BLaER1 (cell line): ENCODE data around the gene UBAP1.
A peak's percentile ranks its signal among the peaks of the same experiment; 100 is the strongest.
"Not testable (repeated sequence)": the region's sequence is repeated elsewhere in the genome, so short reads cannot be mapped to it uniquely, and the experiment has no call there.

Experiments used
- H3K27ac ChIP-seq: shearing (Covaris generic); formaldehyde crosslinking; 2 replicates; pipeline ENCODE4 v1.8.1; 2022
- H3K27me3 ChIP-seq: shearing (Covaris generic); formaldehyde crosslinking; 2 replicates; pipeline ENCODE4 v1.8.1; 2022
- H3K36me3 ChIP-seq: shearing (Covaris generic); formaldehyde crosslinking; 2 replicates; pipeline ENCODE4 v1.8.1; 2022
- H3K4me1 ChIP-seq: shearing (Covaris generic); formaldehyde crosslinking; 2 replicates; pipeline ENCODE4 v1.8.1; 2022
- H3K4me2 ChIP-seq: shearing (Covaris generic); formaldehyde crosslinking; 2 replicates; pipeline ENCODE4 v1.8.1; 2022
- H3K4me3 ChIP-seq: shearing (Covaris generic); formaldehyde crosslinking; 2 replicates; pipeline ENCODE4 v1.8.1; 2022
- H3K9ac ChIP-seq: shearing (Covaris generic); formaldehyde crosslinking; 2 replicates; pipeline ENCODE4 v1.8.1; 2022
- H3K9me3 ChIP-seq: shearing (Covaris generic); formaldehyde crosslinking; 2 replicates; pipeline ENCODE4 v1.8.1; 2022
- H4K20me1 ChIP-seq: shearing (Covaris generic); formaldehyde crosslinking; 2 replicates; pipeline ENCODE4 v1.8.1; 2022
- Cebpa-rat ChIP-seq: shearing (Covaris generic); IDR thresholded peaks from 2 replicates; pipeline ENCODE4 v1.8.1; 2022

The UBAP1 gene

DNA sequence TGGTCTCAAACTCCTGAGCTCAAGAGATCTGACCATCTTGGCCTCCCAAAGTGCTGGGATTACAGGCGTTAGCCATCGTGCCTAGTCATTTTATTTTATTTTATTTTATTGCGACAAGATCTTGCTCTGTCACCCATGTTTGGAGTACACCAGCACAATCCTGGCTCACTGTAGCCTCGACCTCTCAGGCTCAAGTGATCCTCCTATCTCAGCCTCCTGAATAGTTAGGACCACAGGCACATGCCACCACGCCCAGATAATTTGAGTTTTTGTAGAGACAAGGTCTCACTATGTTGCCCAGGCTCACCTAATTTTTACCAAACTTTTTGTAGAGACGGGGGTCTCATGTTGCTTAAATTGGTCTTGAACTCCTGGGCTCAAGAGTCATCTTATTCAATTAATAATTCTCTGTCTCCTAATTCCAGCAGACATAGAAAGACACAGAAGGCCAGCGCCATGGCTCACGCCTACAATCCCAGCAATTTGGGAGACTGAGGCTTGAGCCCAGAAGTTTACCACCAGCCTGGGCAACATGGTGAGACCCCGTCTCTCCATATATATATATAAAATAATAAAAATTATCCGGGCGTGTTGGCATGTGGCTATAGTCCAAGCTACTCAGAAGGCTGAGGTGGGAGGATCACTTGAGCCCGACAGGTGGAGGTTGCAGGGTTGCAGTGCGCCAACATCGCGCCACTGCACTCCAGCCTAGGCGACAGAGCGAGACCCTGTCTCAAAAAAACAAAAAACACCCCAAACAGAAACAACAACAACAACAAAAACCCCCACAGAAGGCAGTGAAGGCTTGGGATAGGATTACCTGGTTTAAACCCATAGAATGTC lies 1.0 kb upstream of the UBAP1 start:
- Histone ChIP-seq H3K4me2 (peak overlapping the region; percentile 88), H3K27ac (peak overlapping the region; percentile 81), H3K9me3 (no peaks in the 10 kb centered on the region), H4K20me1 (peaks cover 33% of the 10 kb centered on the region), H3K9ac (peak overlapping the region; percentile 87), H3K27me3 (no peaks in the 10 kb centered on the region), H3K4me3 (peak overlapping the region; percentile 83), H3K4me1 (peaks cover 30% of the 10 kb centered on the region), H3K36me3 (peaks cover 9% of the 10 kb centered on the region; the same call in 1 of the 2 replicates)
- no peak for TF ChIP-seq Cebpa-rat

DNA sequence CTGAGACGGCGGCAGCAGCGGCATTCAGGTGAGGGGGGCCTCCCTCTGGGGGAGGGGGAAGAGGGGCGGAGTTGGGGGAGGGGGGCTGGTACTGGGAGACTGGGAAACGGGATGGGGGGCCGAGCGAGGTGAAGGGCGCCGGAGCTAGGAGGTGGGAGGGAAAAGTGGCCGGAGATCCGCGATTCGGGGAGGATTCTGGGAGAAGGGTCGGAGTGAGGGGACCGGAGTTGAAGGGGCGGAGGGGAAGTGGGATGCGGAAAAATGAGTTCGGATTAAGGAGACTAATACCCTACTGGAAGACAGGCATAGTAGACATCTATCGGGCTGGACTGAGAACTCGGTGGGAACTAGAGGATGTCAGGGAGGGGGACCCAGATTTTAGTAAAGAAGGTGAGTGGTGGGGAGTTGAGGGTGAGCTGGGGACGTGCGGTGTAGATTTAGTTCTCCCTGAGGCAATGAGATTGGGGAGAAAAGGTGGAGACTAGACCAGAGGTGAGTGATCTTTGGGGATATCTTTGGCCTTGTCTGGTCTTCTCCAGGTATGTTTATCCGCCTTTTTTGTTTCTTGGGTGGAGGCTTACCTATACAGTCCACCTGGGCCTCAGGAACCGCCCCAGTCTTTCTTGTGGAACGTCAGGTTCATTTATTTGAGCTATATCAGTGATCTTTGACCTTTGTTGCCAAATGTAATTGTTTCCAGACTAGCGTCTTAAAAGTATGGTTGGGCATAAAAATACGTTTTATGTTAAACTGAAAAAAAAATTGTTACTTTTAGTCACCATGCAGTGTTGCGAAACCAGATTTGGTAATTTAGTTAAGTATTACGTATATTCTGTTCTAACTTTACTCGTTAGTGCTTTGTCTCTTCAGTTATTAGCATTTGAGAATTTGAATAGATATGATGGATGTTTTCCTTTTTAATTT lies 632 bp downstream of the UBAP1 start:
- peak overlapping the region; percentile 83 for H3K4me3 ChIP-seq
- peaks cover 44% of the 10 kb centered on the region for H4K20me1 ChIP-seq
- TF ChIP-seq Cebpa-rat = peak; percentile 63; the same call in 1 of the 2 replicates
- H3K27ac ChIP-seq = peak overlapping the region; percentile 81
- no peaks in the 10 kb centered on the region for H3K9me3 ChIP-seq
- peaks cover 24% of the 10 kb centered on the region for H3K36me3 ChIP-seq
- H3K27me3 ChIP-seq = no peaks in the 10 kb centered on the region
- peak overlapping the region; percentile 97 for H3K4me2 ChIP-seq
- H3K4me1 ChIP-seq = peaks cover 30% of the 10 kb centered on the region
- peak overlapping the region; percentile 87 for H3K9ac ChIP-seq

DNA sequence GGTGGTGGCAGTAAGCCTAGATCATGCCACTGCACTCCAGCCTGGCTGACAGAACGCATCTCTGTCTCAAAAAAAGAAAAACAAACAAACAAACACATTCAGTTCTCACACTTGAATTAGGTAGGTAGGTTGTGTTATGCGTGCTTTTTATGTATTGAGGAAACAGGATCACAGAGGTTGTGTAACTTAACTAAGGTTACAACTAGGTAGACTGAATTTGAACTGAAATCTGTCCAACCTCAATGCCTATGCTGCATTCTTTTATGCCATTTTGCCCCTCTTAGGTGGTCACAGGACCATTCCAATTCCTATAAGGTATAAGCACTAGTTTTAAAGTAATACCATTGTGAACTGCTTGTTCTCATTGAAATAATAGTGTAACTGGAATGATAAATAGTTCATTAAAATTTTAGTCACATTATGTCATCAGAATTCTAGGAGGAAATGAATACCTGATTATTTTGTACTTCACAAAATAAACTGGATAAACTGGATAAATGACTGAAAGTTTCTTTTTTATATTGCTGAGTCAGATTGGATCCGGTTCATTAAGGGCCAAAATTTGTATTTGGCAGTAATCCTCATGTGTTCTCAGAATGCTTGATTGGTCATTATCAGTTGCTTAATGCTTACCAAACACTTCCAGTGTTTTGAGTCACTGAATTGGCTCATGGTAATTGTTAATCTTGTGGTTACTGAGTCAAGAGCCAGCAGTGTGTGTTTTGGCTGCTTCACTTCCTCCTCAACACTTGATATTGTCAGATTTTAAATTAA lies 7.1 kb downstream of the UBAP1 start:
- Histone ChIP-seq H3K4me3 (no peak overlapping the region), H3K9me3 (no peaks in the 10 kb centered on the region), H3K36me3 (peaks cover 37% of the 10 kb centered on the region), H3K27ac (no peak overlapping the region), H3K4me2 (peak overlapping the region; percentile 10; the same call in 1 of the 2 replicates), H3K9ac (no peak overlapping the region), H4K20me1 (peaks cover 90% of the 10 kb centered on the region), H3K27me3 (no peaks in the 10 kb centered on the region), H3K4me1 (peaks cover 22% of the 10 kb centered on the region)
- no peak for TF ChIP-seq Cebpa-rat

DNA sequence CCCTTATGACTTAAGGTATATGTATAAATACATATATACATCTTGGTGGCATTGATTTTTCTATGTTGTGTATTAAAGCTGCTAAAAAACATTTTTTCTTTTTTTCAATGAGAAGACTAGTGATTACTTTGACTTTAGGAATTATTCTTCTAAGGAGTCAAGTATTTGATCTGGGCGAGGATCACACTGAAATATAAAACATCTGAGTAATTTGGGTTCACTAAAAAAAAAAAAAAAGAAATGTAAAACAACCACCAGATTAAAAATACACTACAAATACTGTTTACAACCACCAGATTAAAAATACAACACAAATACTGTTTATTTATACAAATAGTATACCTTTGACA lies 9.0 kb downstream of the UBAP1 start:
- H3K9me3 ChIP-seq = no peaks in the 10 kb centered on the region
- no peak for TF ChIP-seq Cebpa-rat
- H3K27me3 ChIP-seq = no peaks in the 10 kb centered on the region
- H4K20me1 ChIP-seq = peaks cover 93% of the 10 kb centered on the region
- peaks cover 32% of the 10 kb centered on the region for H3K4me1 ChIP-seq
- peaks cover 28% of the 10 kb centered on the region for H3K36me3 ChIP-seq
- H3K4me2 ChIP-seq = no peak overlapping the region
- H3K4me3 ChIP-seq = no peak overlapping the region
- no peak overlapping the region for H3K9ac ChIP-seq
- no peak overlapping the region for H3K27ac ChIP-seq

DNA sequence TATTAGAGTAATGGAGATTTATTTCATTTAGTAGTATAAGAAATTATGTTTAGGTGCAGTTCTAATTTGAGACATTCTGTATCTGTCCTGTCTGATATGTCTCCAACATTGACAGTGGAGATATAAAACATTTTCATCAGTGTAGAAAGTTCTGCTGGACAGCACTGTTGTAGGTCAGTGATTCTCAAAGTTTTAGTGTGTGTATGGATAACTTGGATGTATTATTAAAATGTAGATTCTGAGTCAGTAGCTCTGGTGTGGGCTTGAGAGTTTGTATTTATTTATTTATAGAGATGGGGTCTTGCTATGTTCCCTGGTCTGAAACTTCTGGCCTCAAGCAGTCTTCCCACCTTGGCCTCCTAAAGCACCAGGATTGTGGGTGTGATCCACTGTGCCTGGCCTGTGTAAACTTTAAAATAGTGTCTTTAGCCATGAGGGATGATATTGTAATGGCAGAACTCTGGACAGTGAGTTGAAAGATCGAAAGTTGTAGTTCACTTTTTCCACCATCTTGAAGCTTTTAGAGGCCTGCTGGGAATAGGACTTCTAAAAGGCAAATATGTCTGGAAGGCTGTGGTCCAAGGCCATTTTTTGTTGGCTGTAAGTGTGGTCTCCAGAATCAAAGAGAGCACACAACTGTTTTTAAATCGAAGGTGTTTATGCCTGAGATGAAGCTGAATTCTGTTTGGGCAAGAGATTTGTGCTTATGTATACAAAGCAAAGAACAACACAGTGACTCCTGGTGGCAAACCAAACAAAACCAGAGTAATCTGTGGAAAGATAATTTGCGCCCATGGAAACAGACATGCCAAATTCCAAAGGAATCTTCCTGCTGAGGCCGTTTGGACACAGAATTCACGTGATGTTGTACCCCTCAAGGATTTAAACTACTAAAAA lies 12.4 kb downstream of the UBAP1 start:
- H3K4me3 ChIP-seq = no peak overlapping the region
- peaks cover 34% of the 10 kb centered on the region for H3K4me1 ChIP-seq
- no peak overlapping the region for H3K9ac ChIP-seq
- peaks cover 6% of the 10 kb centered on the region for H3K9me3 ChIP-seq
- peaks cover 15% of the 10 kb centered on the region for H3K36me3 ChIP-seq
- H3K27me3 ChIP-seq = no peaks in the 10 kb centered on the region
- peaks cover 94% of the 10 kb centered on the region for H4K20me1 ChIP-seq
- no peak overlapping the region for H3K4me2 ChIP-seq
- TF ChIP-seq Cebpa-rat = no peak
- no peak overlapping the region for H3K27ac ChIP-seq

DNA sequence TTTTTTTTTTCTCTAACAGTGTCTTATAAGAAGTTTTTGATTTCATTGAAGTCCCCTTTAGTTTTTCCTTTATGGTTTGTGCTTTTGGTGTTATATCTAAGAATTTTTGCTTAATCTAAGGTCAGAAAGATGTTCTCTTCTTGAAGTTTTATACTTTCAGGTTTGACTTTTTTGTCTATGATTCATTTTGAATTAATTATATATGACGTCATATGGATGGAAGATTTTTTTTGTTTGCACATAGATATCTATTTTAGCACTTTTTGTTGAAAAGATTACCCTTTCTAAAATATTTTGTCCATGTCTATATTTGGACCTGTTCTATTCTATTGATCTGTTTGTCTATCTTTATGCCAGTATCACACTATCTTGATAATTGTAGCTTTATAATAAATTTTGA lies 16.3 kb downstream of the UBAP1 start:
- H4K20me1 ChIP-seq = peaks cover 91% of the 10 kb centered on the region
- peaks cover 41% of the 10 kb centered on the region for H3K4me1 ChIP-seq
- no peak overlapping the region for H3K4me2 ChIP-seq
- H3K36me3 ChIP-seq = peaks cover 49% of the 10 kb centered on the region
- H3K9ac ChIP-seq = no peak overlapping the region
- peaks cover 10% of the 10 kb centered on the region for H3K9me3 ChIP-seq
- no peak for TF ChIP-seq Cebpa-rat
- no peak overlapping the region for H3K4me3 ChIP-seq
- H3K27ac ChIP-seq = no peak overlapping the region
- H3K27me3 ChIP-seq = no peaks in the 10 kb centered on the region

DNA sequence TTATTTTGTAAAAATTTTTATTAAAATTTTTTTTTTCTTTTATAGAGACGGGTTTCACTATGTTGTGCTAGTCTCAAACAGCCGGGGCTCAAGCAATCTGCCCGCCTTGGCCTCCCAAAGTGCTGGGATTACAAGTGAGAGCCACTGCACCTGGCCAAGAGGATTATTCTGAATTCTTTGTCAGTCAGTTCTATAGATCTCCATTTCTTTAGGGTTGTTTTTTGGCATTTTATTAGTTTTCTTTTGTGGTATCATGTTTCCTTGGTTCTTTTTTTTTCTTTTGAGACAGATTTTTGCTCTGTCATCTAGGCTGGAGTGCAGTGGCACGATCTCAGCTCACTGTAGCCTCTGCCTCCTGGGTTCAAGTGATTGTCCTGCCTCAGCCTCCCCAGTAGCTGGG lies 18.4 kb downstream of the UBAP1 start:
- H3K4me3 ChIP-seq, H3K4me2 ChIP-seq, H3K27ac ChIP-seq, H3K9ac ChIP-seq, H3K27me3 ChIP-seq, H3K9me3 ChIP-seq: not testable (repeated sequence)
- Histone ChIP-seq H4K20me1 (peaks cover 91% of the 10 kb centered on the region), H3K4me1 (peaks cover 31% of the 10 kb centered on the region), H3K36me3 (peaks cover 65% of the 10 kb centered on the region)

DNA sequence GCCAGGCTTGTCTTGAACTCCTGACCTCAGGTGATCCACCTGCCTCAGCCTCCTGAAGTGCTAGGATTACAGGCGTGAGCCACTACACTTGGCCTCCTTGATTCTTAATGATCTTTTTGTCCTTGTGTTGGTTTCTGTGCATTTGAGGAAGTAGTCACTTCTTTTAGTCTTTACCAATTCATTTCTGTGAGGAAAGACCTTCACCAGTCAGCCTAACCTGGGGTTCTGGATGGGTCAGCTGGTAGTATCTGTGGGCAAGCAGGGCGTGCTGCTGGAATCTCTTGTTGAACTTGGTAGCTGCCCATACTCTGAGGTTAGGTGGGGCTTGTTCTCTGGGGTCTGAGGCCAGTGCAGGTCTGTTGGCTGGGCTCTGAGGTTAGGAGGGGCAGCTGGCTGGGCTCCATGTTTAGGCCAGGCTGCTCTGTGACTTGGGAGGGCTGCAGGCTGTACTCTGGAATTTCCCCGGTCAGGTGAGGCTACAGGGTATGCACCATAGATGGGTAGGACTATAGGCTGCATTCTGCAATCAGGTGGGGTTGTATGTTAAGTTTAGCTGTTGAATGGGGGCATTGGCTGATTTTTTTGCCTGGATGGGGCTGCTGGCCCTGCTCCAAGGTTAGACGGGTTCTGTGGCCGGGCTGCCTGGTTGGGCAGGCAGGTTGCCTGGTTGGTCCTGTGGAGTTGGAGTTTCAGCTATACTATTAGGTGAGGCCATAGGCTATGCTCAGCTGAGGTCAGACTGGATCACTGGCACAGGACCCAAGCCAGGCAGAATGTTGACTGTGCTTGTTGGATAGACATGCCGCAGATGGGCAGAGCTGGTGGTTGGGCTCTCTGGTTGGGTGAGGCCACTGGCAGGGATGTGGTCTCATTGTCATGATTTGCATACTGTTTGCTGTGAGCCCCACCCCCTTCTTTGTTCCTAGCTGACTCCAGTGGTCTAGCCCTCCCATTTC lies 19.2 kb downstream of the UBAP1 start:
- peaks cover 91% of the 10 kb centered on the region for H4K20me1 ChIP-seq
- H3K4me2 ChIP-seq = no peak overlapping the region
- H3K9ac ChIP-seq = no peak overlapping the region
- no peak for TF ChIP-seq Cebpa-rat
- H3K4me1 ChIP-seq = peaks cover 26% of the 10 kb centered on the region
- no peaks in the 10 kb centered on the region for H3K27me3 ChIP-seq
- peaks cover 66% of the 10 kb centered on the region for H3K36me3 ChIP-seq
- H3K4me3 ChIP-seq = no peak overlapping the region
- peaks cover 10% of the 10 kb centered on the region for H3K9me3 ChIP-seq
- H3K27ac ChIP-seq = no peak overlapping the region
